GM21717 (cell line): Measurements from ENCODE around the gene CSNK1A1.
"Not testable (repeated sequence)": the region's sequence is repeated elsewhere in the genome, so short reads cannot be mapped to it uniquely, and the experiment has no call there.

Source experiments
- ATAC-seq: cut with Tn5 transposase; IDR thresholded peaks from one replicate; pipeline ENCODE4 v1.9.1; 2021; ENCODE audit warnings: mild to moderate bottlenecking, moderate library complexity; ENCODE audit not compliant: unreplicated experiment

CSNK1A1 gene

DNA sequence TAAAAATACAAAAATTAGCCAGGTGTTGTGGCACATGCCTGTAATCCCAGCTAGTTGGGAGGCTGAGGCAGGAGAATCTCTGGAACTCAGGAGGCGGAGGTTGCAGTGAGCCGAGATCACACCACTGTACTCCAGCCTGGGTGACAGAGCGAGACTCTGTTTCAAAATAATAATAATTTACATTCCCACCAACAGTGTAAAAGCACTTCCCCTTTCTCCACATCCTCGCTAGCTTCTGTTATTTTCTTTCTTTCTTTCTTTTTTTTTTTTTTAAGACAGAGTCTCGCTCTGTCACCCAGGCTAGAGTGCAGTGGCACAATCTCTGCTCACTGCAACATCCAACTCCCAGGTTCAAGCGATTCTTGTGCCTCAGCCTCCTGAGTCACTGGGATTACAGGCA lies 89.3 kb downstream of the CSNK1A1 start:
- not testable (repeated sequence) for ATAC-seq

- no peak for ATAC-seq
Observed at GRCh38 chr5:149459891-149460290, 91.3 kb downstream of the CSNK1A1 start.

- no peak for ATAC-seq
Observed at GRCh38 chr5:149457393-149457763, 93.9 kb downstream of the CSNK1A1 start.

DNA sequence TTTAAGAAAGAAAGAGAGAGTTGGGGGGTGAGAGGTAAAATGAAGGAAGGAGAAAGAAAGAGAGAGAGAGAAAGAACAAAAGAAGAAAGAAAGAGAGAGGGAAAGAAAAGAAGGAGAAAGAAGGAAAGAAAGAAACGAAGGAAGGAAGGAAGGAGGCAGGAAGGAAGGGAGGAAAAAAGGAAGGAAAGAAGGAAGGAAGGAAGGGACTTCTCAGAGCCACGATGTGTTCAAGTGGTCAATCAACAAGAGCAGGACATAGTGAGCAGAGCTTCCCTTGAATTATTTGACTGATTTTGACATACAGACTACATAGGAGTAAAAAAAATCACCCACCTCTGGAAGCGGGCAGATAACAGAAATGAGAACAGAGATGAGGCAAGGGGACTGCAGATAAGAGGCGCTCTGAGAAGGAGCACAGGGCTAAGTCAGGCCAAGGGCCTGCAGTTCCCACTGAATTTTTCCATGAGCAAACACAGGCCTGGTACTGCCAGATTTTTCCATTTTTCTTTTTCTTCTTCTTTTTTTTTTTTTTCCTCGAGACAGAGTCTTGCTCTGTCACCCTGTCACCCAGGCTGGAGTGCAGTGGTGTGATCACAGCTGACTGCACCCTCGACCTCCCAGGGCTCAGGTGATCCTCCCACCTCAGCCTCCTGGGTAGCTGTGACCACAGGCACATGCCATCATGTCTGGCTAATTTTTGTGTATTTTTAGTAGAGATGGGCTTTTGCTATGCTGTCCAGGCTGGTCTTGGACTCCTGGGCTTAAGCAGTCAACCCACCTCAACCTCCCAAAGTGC lies 94.4 kb downstream of the CSNK1A1 start:
- ATAC-seq: no peak

DNA sequence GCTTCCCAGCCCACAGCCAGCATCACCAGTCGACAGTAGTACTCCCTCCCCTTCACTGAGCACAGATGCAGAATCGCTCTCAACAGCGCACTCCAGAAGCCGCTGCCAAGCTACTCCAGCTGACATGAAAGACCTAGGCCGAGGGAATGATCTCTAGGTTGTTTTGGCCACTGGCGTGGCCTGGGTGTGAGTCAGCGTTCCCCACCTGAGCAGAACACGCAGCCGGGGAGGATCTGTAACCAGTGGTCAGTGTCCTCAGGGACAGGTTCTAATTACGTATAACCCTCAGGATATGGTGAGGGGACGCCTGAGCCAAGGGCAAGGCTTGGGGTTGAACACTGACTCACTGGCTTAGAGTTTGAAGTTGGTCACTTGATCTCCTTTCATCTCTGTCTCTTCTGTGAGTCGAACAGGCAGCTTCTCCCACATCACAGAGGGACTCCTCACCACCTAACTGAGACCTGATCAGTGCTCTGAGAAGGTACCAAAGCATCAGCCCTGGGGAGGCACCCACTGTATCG lies 95.3 kb downstream of the CSNK1A1 start:
- ATAC-seq: no peak

- ATAC-seq: no peak
Observed at GRCh38 chr5:149453618-149454415, 97.4 kb downstream of the CSNK1A1 start.

DNA sequence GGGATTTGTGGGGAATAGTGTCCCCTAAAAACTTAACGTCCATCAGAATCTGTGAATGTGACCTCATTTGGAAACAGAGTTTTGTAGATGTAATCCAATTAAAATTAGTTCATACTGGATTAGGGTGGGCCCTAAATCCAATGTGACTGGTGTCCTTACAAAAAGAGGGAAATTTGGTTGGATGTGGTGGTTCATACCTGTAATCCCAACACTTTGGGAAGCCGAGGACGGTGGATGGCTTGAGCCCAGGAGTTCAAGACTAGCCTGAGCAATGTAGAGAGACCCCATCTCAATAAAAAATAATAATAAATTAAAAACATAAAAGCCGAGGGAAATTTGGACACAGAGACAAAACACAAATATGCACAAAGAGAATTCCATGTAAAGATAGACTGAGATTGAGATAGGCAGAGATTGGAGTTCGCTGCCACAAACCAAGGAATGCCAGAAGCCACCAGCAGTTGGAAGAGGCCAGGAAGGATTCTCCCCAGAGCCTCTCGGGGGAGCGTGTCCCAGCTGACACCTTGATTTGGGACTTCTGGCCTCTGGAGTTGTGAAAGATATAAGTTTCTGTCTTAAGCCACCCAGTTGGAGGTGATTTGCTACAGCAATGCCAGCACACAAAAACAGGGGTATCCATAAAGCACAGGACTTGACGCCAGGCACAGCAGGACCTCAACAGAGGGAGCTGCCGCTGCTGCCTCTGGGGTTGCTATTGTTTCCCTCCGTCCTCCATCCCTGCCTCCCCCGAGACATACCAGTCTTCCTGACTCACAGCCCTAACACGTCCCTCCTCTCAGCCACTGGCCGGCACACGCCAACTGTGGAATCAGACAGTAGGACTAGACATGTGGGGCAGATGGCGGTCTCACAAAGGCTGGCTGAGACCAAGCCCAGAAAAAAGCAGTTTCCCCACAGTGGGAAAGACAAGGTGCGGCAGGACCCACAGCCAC lies 98.3 kb downstream of the CSNK1A1 start:
- no peak for ATAC-seq

GRCh38 chr5:149452007-149452664 lies 99.1 kb downstream of the CSNK1A1 start:
- ATAC-seq: no peak

GRCh38 chr5:149450199-149450598 lies 101.0 kb downstream of the CSNK1A1 start:
- ATAC-seq: no peak

- ATAC-seq: no peak
Observed at GRCh38 chr5:149448831-149449714, 102.2 kb downstream of the CSNK1A1 start.

GRCh38 chr5:149448431-149448830 lies 102.8 kb downstream of the CSNK1A1 start:
- ATAC-seq: no peak

DNA sequence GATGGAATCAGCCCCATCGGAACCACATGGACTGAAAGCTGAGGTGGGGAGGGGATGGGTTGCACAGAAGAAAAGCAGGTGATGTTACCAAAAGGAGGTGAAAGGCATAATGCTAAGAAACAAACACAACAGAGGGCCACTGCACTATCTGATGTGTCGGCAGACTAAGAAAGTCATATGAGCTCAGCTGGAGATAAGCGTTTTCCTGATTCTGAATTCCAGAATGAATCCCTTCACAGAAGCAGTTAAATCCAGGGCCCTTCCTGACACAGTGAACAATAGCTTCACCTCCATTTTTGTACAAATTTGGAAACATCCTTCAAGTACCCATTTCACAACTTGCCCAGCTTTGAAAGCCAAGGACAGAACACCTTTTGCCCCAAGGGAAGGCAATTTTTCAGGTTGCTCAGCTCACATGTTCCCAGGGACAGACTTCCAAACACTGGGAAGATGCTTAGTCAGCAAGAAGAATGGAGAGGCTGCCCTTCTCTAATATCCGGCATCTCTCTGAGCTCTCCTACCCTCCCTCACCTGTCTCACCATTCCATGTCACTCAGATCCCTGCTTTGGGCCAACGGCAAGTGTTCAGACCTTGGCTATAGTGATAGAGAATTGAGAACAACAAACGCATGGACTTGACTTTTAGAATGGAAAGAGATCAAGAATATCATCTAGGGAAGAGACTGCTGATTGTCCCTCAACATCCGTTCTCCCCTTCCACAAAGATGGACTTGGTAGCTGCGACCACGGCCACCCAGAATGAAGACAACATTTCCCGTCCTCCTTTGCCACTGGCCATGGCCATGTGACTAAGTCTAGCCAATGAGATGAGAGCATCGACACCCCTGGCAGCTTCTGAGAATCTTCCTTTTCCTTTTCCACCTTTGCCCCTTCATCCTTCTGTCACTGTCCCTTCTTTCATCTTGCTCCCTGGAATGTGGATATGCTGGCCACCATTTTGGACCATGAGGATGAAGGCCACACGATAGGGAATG lies 103.6 kb downstream of the CSNK1A1 start:
- ATAC-seq: no peak

GRCh38 chr5:149446794-149447193 lies 104.4 kb downstream of the CSNK1A1 start:
- not testable (repeated sequence) for ATAC-seq

GRCh38 chr5:149445739-149446369 lies 105.4 kb downstream of the CSNK1A1 start:
- ATAC-seq: no peak

DNA sequence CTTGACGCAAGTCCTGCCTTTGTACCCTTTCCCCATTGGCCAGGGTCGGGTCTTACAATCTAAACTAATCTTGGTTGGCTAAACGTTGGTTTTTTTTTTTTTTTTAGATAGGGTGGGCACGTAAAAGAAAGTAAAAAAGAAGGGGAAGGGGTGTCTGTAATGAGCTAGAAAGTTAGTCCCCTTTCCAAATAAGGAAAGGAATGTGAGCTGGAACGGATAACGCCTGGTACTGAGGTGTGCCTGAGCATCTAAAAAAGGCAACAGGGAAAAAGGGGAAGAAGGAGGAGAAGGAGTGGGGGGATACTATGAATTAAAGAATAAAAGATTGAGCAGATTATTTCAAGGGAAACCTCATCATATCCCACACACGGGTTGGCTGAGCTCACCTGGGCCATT lies 105.9 kb downstream of the CSNK1A1 start:
- no peak for ATAC-seq

DNA sequence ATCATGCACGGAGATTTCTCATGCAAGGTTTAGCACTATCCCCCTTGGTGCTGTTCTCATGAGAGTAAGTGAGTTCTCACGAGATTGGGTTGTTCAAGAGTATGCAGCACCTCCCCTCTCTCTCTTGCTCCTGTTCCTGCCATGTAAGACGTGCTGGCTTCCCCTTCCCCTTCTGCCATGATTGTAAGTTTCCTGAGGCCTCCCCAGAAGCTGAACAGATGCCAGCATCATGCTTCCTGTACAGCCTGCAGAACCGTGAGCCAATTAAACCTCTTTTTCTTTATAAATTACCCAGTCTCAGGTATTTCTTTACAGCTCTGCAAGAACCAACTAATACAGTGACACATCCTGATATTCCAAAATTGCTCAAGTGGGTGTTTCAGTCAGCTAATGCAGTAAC lies 106.8 kb downstream of the CSNK1A1 start:
- not testable (repeated sequence) for ATAC-seq

DNA sequence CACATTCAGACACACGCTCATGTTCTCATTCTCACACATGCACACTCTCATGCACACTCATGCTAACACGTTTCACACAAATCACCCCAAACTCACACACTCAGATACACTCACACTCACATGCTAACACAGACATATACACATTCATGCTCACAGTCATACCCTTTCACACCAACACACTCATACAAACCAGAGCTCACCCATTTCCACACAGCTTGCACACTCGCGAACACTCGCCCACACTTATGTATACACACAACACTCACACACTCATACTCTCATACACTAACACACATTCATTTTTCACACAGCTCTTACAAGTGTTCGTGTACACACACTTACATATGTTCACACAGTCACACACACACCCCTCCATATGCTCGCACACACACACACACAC lies 108.0 kb downstream of the CSNK1A1 start:
- ATAC-seq: no peak
